Mesenchymal stem cell (in vitro differentiated cells and primary cell): ENCODE results near the gene MYOM1.

Experiments used
- DNase-seq: peaks from one replicate; pipeline ENCODE4 v3.0.0-alpha.2; 2013
- H2AFZ ChIP-seq: one replicate; pipeline ENCODE4 v1.6.1; 2013; ENCODE audit warnings: low read depth, mild to moderate bottlenecking, control low read depth, inconsistent platforms, low read length, moderate library complexity
- H2AK5ac ChIP-seq: 2 replicates; pipeline ENCODE4 v1.6.1; 2013; ENCODE audit warnings: low read length, moderate library complexity, mild to moderate bottlenecking, inconsistent platforms; ENCODE audit not compliant: severe bottlenecking
- H2BK120ac ChIP-seq: one replicate; pipeline ENCODE4 v1.6.1; 2013; ENCODE audit warnings: low read depth, mild to moderate bottlenecking, inconsistent platforms, low read length, moderate library complexity
- H2BK12ac ChIP-seq, 2 experiments: one replicate each; pipeline ENCODE4 v1.6.1; 2013; ENCODE audit warnings: inconsistent platforms in 2 of 2, low read length in 2 of 2, mild to moderate bottlenecking in 2 of 2, moderate library complexity in 2 of 2, control low read depth in 1 of 2
- H2BK15ac ChIP-seq: one replicate; pipeline ENCODE4 v1.6.1; 2013; ENCODE audit warnings: mild to moderate bottlenecking, low read depth, inconsistent platforms; ENCODE audit not compliant: poor library complexity, severe bottlenecking
- H2BK5ac ChIP-seq: 2 replicates; pipeline ENCODE4 v1.6.1; 2013; ENCODE audit warnings: low read depth, mild to moderate bottlenecking, low read length, control low read depth, inconsistent platforms; ENCODE audit not compliant: poor library complexity, severe bottlenecking
- H3K14ac ChIP-seq, 2 experiments: one replicate each; pipeline ENCODE4 v1.6.1; 2013; ENCODE audit warnings: inconsistent platforms in 2 of 2, low read length in 2 of 2, control low read depth in 1 of 2, mild to moderate bottlenecking in 1 of 2, moderate library complexity in 1 of 2
- H3K18ac ChIP-seq, 2 experiments: one replicate each; pipeline ENCODE4 v1.6.1; 2013; ENCODE audit warnings: inconsistent platforms in 2 of 2, low read length in 2 of 2, control low read depth in 1 of 2, low read depth in 1 of 2, mild to moderate bottlenecking in 1 of 2
- H3K23ac ChIP-seq, 2 experiments: one replicate each; pipeline ENCODE4 v1.6.1; 2013; ENCODE audit warnings: inconsistent platforms in 2 of 2, low read length in 2 of 2, mild to moderate bottlenecking in 2 of 2, moderate library complexity in 2 of 2, control low read depth in 1 of 2
- H3K27ac ChIP-seq: 2 replicates; pipeline ENCODE4 v1.5.1; 2013; ENCODE audit warnings: mild to moderate bottlenecking, moderate library complexity, low read length, control low read depth, inconsistent platforms; ENCODE audit not compliant: poor library complexity, severe bottlenecking
- H3K27me3 ChIP-seq, 2 experiments: 2 replicates each; pipeline versions ENCODE4 v1.6.1 to v1.7.0; 2013; ENCODE audit warnings: low read length in 2 of 2, mild to moderate bottlenecking in 2 of 2, moderate library complexity in 2 of 2, control low read depth in 1 of 2, inconsistent platforms in 1 of 2; ENCODE audit not compliant: control insufficient read depth in 1 of 2, insufficient read depth in 1 of 2
- H3K36me3 ChIP-seq, 2 experiments: 2 replicates each; pipeline versions ENCODE4 v1.6.1 to v1.7.0; 2013; ENCODE audit warnings: low read length in 2 of 2, control low read depth in 1 of 2, inconsistent platforms in 1 of 2, low read depth in 1 of 2, mild to moderate bottlenecking in 1 of 2; ENCODE audit not compliant: insufficient read depth in 2 of 2, control insufficient read depth in 1 of 2
- H3K4ac ChIP-seq, 2 experiments: one replicate each; pipeline ENCODE4 v1.6.1; 2013; ENCODE audit warnings: inconsistent platforms in 2 of 2, low read length in 2 of 2, mild to moderate bottlenecking in 2 of 2, moderate library complexity in 2 of 2, control low read depth in 1 of 2, low read depth in 1 of 2
- H3K4me1 ChIP-seq: 2 replicates; pipeline ENCODE4 v1.6.1; 2013; ENCODE audit warnings: low read depth, low read length, control low read depth; ENCODE audit not compliant: control insufficient read depth, insufficient read depth
- H3K4me2 ChIP-seq: 2 replicates; pipeline ENCODE4 v1.6.1; 2013; ENCODE audit warnings: low read length, mild to moderate bottlenecking, inconsistent platforms; ENCODE audit not compliant: poor library complexity, severe bottlenecking
- H3K4me3 ChIP-seq, 2 experiments: 2 replicates each; pipeline versions ENCODE4 v1.5.1 to v1.7.0; 2013; ENCODE audit warnings: low read length in 2 of 2, mild to moderate bottlenecking in 2 of 2, control low read depth in 1 of 2, low read depth in 1 of 2; ENCODE audit not compliant: insufficient read depth in 1 of 2
- H3K79me1 ChIP-seq: replicated peaks from 2 replicates; pipeline ENCODE4 v1.6.1; 2013; ENCODE audit warnings: mild to moderate bottlenecking, control low read depth, low read length, inconsistent platforms; ENCODE audit not compliant: poor library complexity, severe bottlenecking
- H3K9ac ChIP-seq: 2 replicates; pipeline ENCODE4 v1.7.0; 2013; ENCODE audit warnings: mild to moderate bottlenecking, low read length, moderate library complexity
- H3K9me3 ChIP-seq: 2 replicates; pipeline ENCODE4 v1.7.0; 2013; ENCODE audit warnings: mild to moderate bottlenecking, low read length; ENCODE audit not compliant: control insufficient read depth
- H4K8ac ChIP-seq: one replicate; pipeline ENCODE4 v1.6.1; 2013; ENCODE audit warnings: inconsistent platforms, mild to moderate bottlenecking, low read length, moderate library complexity
- H4K91ac ChIP-seq: one replicate; pipeline ENCODE4 v1.6.1; 2013; ENCODE audit warnings: mild to moderate bottlenecking, low read length, inconsistent platforms
- WGBS: methylation state at CpG from one replicate; pipeline ENCODE4 v1.1.7; 2013; ENCODE audit warnings: mixed read lengths; 5-methylcytosine and 5-hydroxymethylcytosine counted together

Gene MYOM1

GRCh38 chr18:3084206-3084605 is 135.6 kb downstream of the MYOM1 start:
- Histone ChIP-seq H3K27me3 (peaks cover 0 to 3% of the 10 kb centered on the region in 2 experiments), H2BK15ac (no peak overlapping the region), H3K9me3 (no peaks in the 10 kb centered on the region), H4K91ac (no peak overlapping the region), H2AFZ (no peak overlapping the region), H3K4me1 (peaks cover 5% of the 10 kb centered on the region), H3K4me3 (no peak overlapping the region), H3K4ac (no peak overlapping the region), H3K9ac (no peak overlapping the region), H2BK5ac (no peak overlapping the region), H3K79me1 (no peaks in the 10 kb centered on the region), H3K36me3 (no peaks in the 10 kb centered on the region), H2BK120ac (no peak overlapping the region), H3K27ac (no peak overlapping the region), H4K8ac (no peak overlapping the region), H2BK12ac (no peak overlapping the region), H3K23ac (no peak overlapping the region), H3K4me2 (no peak overlapping the region), H3K18ac (no peak overlapping the region), H2AK5ac (no peak overlapping the region), H3K14ac (no peak overlapping the region)
- no peak for DNase-seq
- WGBS = 18% methylated on average over 2 of the region's 3 CpGs

DNA sequence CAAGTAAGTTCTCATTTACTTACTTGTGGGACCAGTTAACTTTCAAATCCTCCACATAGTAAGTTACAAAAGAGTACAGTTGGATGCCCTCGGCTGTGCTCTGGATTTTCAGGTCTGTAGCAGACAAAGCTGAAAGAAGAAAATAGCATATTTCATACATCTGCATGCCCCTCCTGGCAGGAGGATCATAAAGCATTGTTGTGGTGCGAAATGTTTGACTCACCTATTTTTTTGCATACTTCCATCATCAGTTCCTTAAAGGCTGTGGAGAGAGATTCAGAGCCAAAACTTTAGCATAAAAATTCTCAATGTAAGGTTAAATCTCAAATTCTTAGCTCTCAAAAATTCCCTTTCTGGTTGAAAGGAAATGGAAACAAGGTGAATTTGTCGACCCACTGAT is 136.0 kb downstream of the MYOM1 start:
- H2BK12ac ChIP-seq = no peak overlapping the region
- H2BK5ac ChIP-seq = no peak overlapping the region
- no peaks in the 10 kb centered on the region for H3K9me3 ChIP-seq
- H3K9ac ChIP-seq = no peak overlapping the region
- H3K27ac ChIP-seq = no peak overlapping the region
- WGBS = 100% methylated on average over 1 of the region's 3 CpGs
- H3K79me1 ChIP-seq = no peaks in the 10 kb centered on the region
- no peaks in the 10 kb centered on the region for H3K36me3 ChIP-seq
- H3K27me3 ChIP-seq = peaks cover 0 to 3% of the 10 kb centered on the region in 2 experiments
- no peak overlapping the region for H2BK15ac ChIP-seq
- no peak overlapping the region for H2AK5ac ChIP-seq
- no peak for DNase-seq
- no peak overlapping the region for H4K8ac ChIP-seq
- peaks cover 5% of the 10 kb centered on the region for H3K4me1 ChIP-seq
- H2AFZ ChIP-seq = no peak overlapping the region
- H3K14ac ChIP-seq = no peak overlapping the region
- H4K91ac ChIP-seq = no peak overlapping the region
- no peak overlapping the region for H3K4me3 ChIP-seq
- H3K4me2 ChIP-seq = no peak overlapping the region
- no peak overlapping the region for H3K23ac ChIP-seq
- H2BK120ac ChIP-seq = no peak overlapping the region
- H3K4ac ChIP-seq = no peak overlapping the region
- H3K18ac ChIP-seq = no peak overlapping the region

DNA sequence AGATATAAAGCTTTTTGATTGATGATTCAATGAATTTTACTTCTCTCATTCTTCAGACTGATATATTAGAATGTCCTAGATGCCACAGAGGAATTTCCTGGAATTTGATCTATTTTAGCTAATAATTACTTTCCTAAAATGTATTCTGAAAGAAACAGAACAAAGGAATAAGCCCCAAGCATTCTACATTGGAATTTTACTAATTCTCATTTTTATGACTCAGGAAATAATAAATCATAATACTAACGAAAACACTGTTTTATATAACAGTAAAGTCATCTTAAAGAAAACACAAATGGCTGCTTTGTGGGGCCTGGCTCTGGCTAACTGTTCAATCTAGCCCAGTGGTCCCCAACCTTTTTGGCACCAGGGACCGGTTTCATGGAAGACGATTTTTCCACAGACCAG is 138.2 kb downstream of the MYOM1 start:
- Histone ChIP-seq H2BK15ac (no peak overlapping the region), H3K14ac (no peak overlapping the region), H3K4me3 (no peak overlapping the region), H4K91ac (no peak overlapping the region), H3K36me3 (no peaks in the 10 kb centered on the region), H3K27ac (no peak overlapping the region), H3K9ac (no peak overlapping the region), H3K79me1 (no peaks in the 10 kb centered on the region), H2BK120ac (no peak overlapping the region), H2AFZ (no peak overlapping the region), H2BK5ac (no peak overlapping the region), H2AK5ac (no peak overlapping the region), H3K23ac (no peak overlapping the region), H3K4me1 (peaks cover 5% of the 10 kb centered on the region), H2BK12ac (no peak overlapping the region), H3K9me3 (no peaks in the 10 kb centered on the region), H3K18ac (no peak overlapping the region), H3K4ac (no peak overlapping the region), H3K4me2 (no peak overlapping the region), H4K8ac (no peak overlapping the region), H3K27me3 (no peaks in the 10 kb centered on the region)
- WGBS = 48% methylated on average over 3 of the region's 3 CpGs
- no peak for DNase-seq

- H3K23ac ChIP-seq = no peak overlapping the region
- H3K4me2 ChIP-seq = no peak overlapping the region
- H2BK120ac ChIP-seq = no peak overlapping the region
- H3K27ac ChIP-seq = no peak overlapping the region
- H3K79me1 ChIP-seq = no peaks in the 10 kb centered on the region
- H4K8ac ChIP-seq = no peak overlapping the region
- H3K9ac ChIP-seq = no peak overlapping the region
- H2BK15ac ChIP-seq = no peak overlapping the region
- peaks cover 5% of the 10 kb centered on the region for H3K4me1 ChIP-seq
- no peaks in the 10 kb centered on the region for H3K27me3 ChIP-seq
- no peak overlapping the region for H2BK12ac ChIP-seq
- no peak overlapping the region for H3K18ac ChIP-seq
- no peak for DNase-seq
- no peak overlapping the region for H4K91ac ChIP-seq
- no peak overlapping the region for H2AFZ ChIP-seq
- WGBS = 91% methylated on average over 4 of the region's 4 CpGs
- no peak overlapping the region for H3K4me3 ChIP-seq
- H2BK5ac ChIP-seq = no peak overlapping the region
- H3K4ac ChIP-seq = no peak overlapping the region
- no peaks in the 10 kb centered on the region for H3K9me3 ChIP-seq
- no peak overlapping the region for H2AK5ac ChIP-seq
- H3K14ac ChIP-seq = no peak overlapping the region
- H3K36me3 ChIP-seq = no peaks in the 10 kb centered on the region
Observed at GRCh38 chr18:3079653-3080052, 140.1 kb downstream of the MYOM1 start.
